ENCODE data around the gene PDZRN4.
"Not testable (repeated sequence)": the region's sequence is repeated elsewhere in the genome, so short reads cannot be mapped to it uniquely, and the experiment has no call there.

The PDZRN4 gene

GRCh38 chr12:41286426-41286825, 98.3 kb downstream of the PDZRN4 start:
- no peak for DNase-seq (ENCODE audit: low spot score)

GRCh38 chr12:41287500-41288141, 99.5 kb downstream of the PDZRN4 start:
- DNase-seq (ENCODE audit: low spot score) = no peak

- DNase-seq (ENCODE audit: low spot score) = no peak
Observed at GRCh38 chr12:41288142-41288811, 100.2 kb downstream of the PDZRN4 start.

GRCh38 chr12:41289501-41289900, 101.4 kb downstream of the PDZRN4 start:
- no peak for DNase-seq (ENCODE audit: low spot score)

- no peak for DNase-seq (ENCODE audit: low spot score)
Observed at GRCh38 chr12:41293011-41293410, 104.9 kb downstream of the PDZRN4 start.

- DNase-seq (ENCODE audit: low spot score) = no peak
Observed at GRCh38 chr12:41293461-41293860, 105.3 kb downstream of the PDZRN4 start.

- no peak for DNase-seq (ENCODE audit: low spot score)
Observed at GRCh38 chr12:41302979-41303403, 114.9 kb downstream of the PDZRN4 start.

- DNase-seq (ENCODE audit: low spot score) = no peak
Observed at GRCh38 chr12:41304526-41304925, 116.4 kb downstream of the PDZRN4 start.

GRCh38 chr12:41310367-41310766, 122.2 kb downstream of the PDZRN4 start:
- no peak for DNase-seq (ENCODE audit: low spot score)

- no peak for DNase-seq (ENCODE audit: low spot score)
Observed at GRCh38 chr12:41311883-41312282, 123.8 kb downstream of the PDZRN4 start.

GRCh38 chr12:41312451-41312850, 124.3 kb downstream of the PDZRN4 start:
- not testable (repeated sequence) for DNase-seq (ENCODE audit: low spot score)

GRCh38 chr12:41325336-41325735, 137.2 kb downstream of the PDZRN4 start:
- no peak for DNase-seq (ENCODE audit: low spot score)

GRCh38 chr12:41327096-41327895, 139.2 kb downstream of the PDZRN4 start:
- DNase-seq (ENCODE audit: low spot score) = no peak

- DNase-seq (ENCODE audit: low spot score) = no peak
Observed at GRCh38 chr12:41333974-41334373, 145.9 kb downstream of the PDZRN4 start.

GRCh38 chr12:41334390-41334789, 146.3 kb downstream of the PDZRN4 start:
- no peak for DNase-seq (ENCODE audit: low spot score)

- DNase-seq (ENCODE audit: low spot score) = no peak
Observed at GRCh38 chr12:41336041-41336549, 148.0 kb downstream of the PDZRN4 start.

- no peak for DNase-seq (ENCODE audit: low spot score)
Observed at GRCh38 chr12:41339784-41340183, 151.7 kb downstream of the PDZRN4 start.

- DNase-seq (ENCODE audit: low spot score) = no peak
Observed at GRCh38 chr12:41344776-41345470, 156.8 kb downstream of the PDZRN4 start.

- no peak for DNase-seq (ENCODE audit: low spot score)
Observed at GRCh38 chr12:41348198-41348597, 160.1 kb downstream of the PDZRN4 start.

- DNase-seq (ENCODE audit: low spot score) = no peak
Observed at GRCh38 chr12:41356181-41356580, 168.1 kb downstream of the PDZRN4 start.

GRCh38 chr12:41361738-41362137, 173.6 kb downstream of the PDZRN4 start:
- DNase-seq (ENCODE audit: low spot score) = no peak

GRCh38 chr12:41362510-41362909, 174.4 kb downstream of the PDZRN4 start:
- DNase-seq (ENCODE audit: low spot score) = no peak
